Suprapubic skin (tissue), 4 donors: ENCODE results near the gene RTL9.

Source experiments
- EP300 ChIP-seq: sonication (generic); formaldehyde crosslinking; IDR thresholded peaks from one replicate; pipeline ENCODE4 v1.6.1; 2017; ENCODE audit warnings: antibody characterized with exemption
- POLR2AphosphoS5 ChIP-seq, 3 donors: sonication (generic); formaldehyde crosslinking; IDR thresholded peaks; one replicate each; pipeline ENCODE4 v1.6.1; 2017; ENCODE audit warnings: antibody characterized with exemption in 3 of 3

- TF ChIP-seq EP300 (no peak), POLR2AphosphoS5 (IDR thresholded peaks at IDR 0.05) (no peak)
Observed at GRCh38 chrX:110406822-110407221, 48.2 kb downstream of the RTL9 start.
